Endometrial microvascular endothelial cells (primary cell): Measurements from ENCODE around the gene PLK2. TPM values are rescaled to one million over a fixed set of nuclear protein-coding genes. Genes with fewer than 3 reads are reported as not detected.

Source experiments
- in situ Hi-C: cut with HindIII; loops from 2 replicates; pipeline ENCODE4 v1.10.0; 2017; ENCODE audit warnings: low sequenced_read_pairs, low pct_unique_long_range_greater_than_20kb; ENCODE audit errors: inconsistent ontology term
- total RNA-seq: library from RNA; depleted of rRNA; stranded (reverse); fragments of >200 nt; gene quantifications from one replicate; pipeline ENCODE4 v1.2.3, GENCODE V29; 2015; ENCODE audit errors: inconsistent ontology term

PLK2 gene
- total RNA-seq, 1 donor from 2014 or later: 366 TPM

- in situ Hi-C loops: loop anchor here (25.0 kb wide), 1 partner anchor 567 kb away; no protein-coding TSS in a partner anchor
Measured at GRCh38 chr5:58454025-58454424, 5.9 kb downstream of the PLK2 start.

- in situ Hi-C loops: loop anchor here (25.0 kb wide), 1 partner anchor 566 kb away; no protein-coding TSS in a partner anchor
Measured at GRCh38 chr5:58453306-58453705, 6.6 kb downstream of the PLK2 start.

GRCh38 chr5:58452566-58453258 lies 7.2 kb downstream of the PLK2 start:
- in situ Hi-C loops: loop anchor here (25.0 kb wide), 1 partner anchor 565 kb away; no protein-coding TSS in a partner anchor

- in situ Hi-C loops: loop anchor here (25.0 kb wide), 1 partner anchor 565 kb away; no protein-coding TSS in a partner anchor
Measured at GRCh38 chr5:58451732-58452565, 7.9 kb downstream of the PLK2 start.

GRCh38 chr5:58450811-58451629 lies 8.9 kb downstream of the PLK2 start:
- in situ Hi-C loops: loop anchor here (25.0 kb wide), 1 partner anchor 564 kb away; no protein-coding TSS in a partner anchor

- in situ Hi-C loops: loop anchor here (25.0 kb wide), 1 partner anchor 563 kb away; no protein-coding TSS in a partner anchor
Measured at GRCh38 chr5:58450018-58450417, 9.9 kb downstream of the PLK2 start.

- in situ Hi-C loops: loop anchor here (25.0 kb wide), 1 partner anchor 210 kb away; no protein-coding TSS in a partner anchor
Measured at GRCh38 chr5:58447226-58447625, 12.7 kb downstream of the PLK2 start.

- in situ Hi-C loops: loop anchor here (25.0 kb wide), 1 partner anchor 209 kb away; no protein-coding TSS in a partner anchor
Measured at GRCh38 chr5:58446024-58446423, 13.9 kb downstream of the PLK2 start.

GRCh38 chr5:58444805-58445204 lies 15.1 kb downstream of the PLK2 start:
- in situ Hi-C loops: loop anchor here (25.0 kb wide), 1 partner anchor 208 kb away; no protein-coding TSS in a partner anchor

- in situ Hi-C loops: loop anchor here (25.0 kb wide), 1 partner anchor 204 kb away; no protein-coding TSS in a partner anchor
Measured at GRCh38 chr5:58440901-58441460, 18.9 kb downstream of the PLK2 start.

GRCh38 chr5:58439094-58439644 lies 20.7 kb downstream of the PLK2 start:
- in situ Hi-C loops: loop anchor here (25.0 kb wide), 1 partner anchor 202 kb away; no protein-coding TSS in a partner anchor

GRCh38 chr5:58437661-58438060 lies 22.2 kb downstream of the PLK2 start:
- in situ Hi-C loops: loop anchor here (25.0 kb wide), 1 partner anchor 200 kb away; no protein-coding TSS in a partner anchor

- in situ Hi-C loops: loop anchor here (25.0 kb wide), 1 partner anchor 195 kb away; no protein-coding TSS in a partner anchor
Measured at GRCh38 chr5:58431832-58432231, 28.1 kb downstream of the PLK2 start.

- in situ Hi-C loops: no loop called here
Measured at GRCh38 chr5:58412932-58413331, 47.0 kb downstream of the PLK2 start.

- in situ Hi-C loops: no loop called here
Measured at GRCh38 chr5:58412081-58412480, 47.8 kb downstream of the PLK2 start.

GRCh38 chr5:58411372-58411771 lies 48.5 kb downstream of the PLK2 start:
- in situ Hi-C loops: no loop called here

GRCh38 chr5:58410441-58410840 lies 49.4 kb downstream of the PLK2 start:
- in situ Hi-C loops: no loop called here
